CD14-positive monocyte (primary cell): Measurements from ENCODE around the gene DGKB. TPM values are rescaled to one million over a fixed set of nuclear protein-coding genes. Genes with fewer than 3 reads are reported as not detected.

Source experiments
- DNase-seq, 3 donors: peaks; one replicate each; pipeline ENCODE4 v3.0.0-alpha.2; 2011 to 2022
- H2AFZ ChIP-seq: 2 replicates; pipeline ENCODE4 v1.6.0; 2012; ENCODE audit warnings: mild to moderate bottlenecking, low read depth, low read length, inconsistent platforms; ENCODE audit not compliant: insufficient read depth, poor library complexity, severe bottlenecking
- H3K27ac ChIP-seq, 2 donors: 1 replicate in 1 of 2; 2 replicates in 1 of 2; pipeline ENCODE4 v1.5.1; 2012 to 2013; ENCODE audit warnings: low read length in 2 of 2, control low read depth in 1 of 2, inconsistent platforms in 1 of 2, low read depth in 1 of 2, mild to moderate bottlenecking in 1 of 2
- H3K27me3 ChIP-seq, 2 donors: one replicate each; pipeline versions ENCODE4 v1.6.0 to v1.6.1; 2011 to 2013; ENCODE audit warnings: low read length in 2 of 2; ENCODE audit not compliant: control insufficient read depth in 2 of 2, insufficient read depth in 2 of 2
- H3K36me3 ChIP-seq, 2 donors: replicated peaks in 1 of 2; 1 replicate in 1 of 2; 2 replicates in 1 of 2; pipeline versions ENCODE4 v1.5.1 to v1.6.1; 2012 to 2013; ENCODE audit warnings: low read length in 2 of 2, control low read depth in 1 of 2, inconsistent platforms in 1 of 2, mild to moderate bottlenecking in 1 of 2; ENCODE audit not compliant: insufficient read depth in 2 of 2, control insufficient read depth in 1 of 2
- H3K4me1 ChIP-seq, 2 donors: 1 replicate in 1 of 2; 2 replicates in 1 of 2; pipeline versions ENCODE4 v1.5.1 to v1.6.1; 2012 to 2013; ENCODE audit warnings: low read length in 2 of 2, control low read depth in 1 of 2, inconsistent platforms in 1 of 2, mild to moderate bottlenecking in 1 of 2, moderate library complexity in 1 of 2; ENCODE audit not compliant: insufficient read depth in 2 of 2, control insufficient read depth in 1 of 2
- H3K4me2 ChIP-seq: replicated peaks from 2 replicates; pipeline ENCODE3; 2012; ENCODE audit warnings: low read length, moderate library complexity, mild to moderate bottlenecking; ENCODE audit not compliant: poor library complexity, severe bottlenecking; ENCODE audit errors: extremely low read depth
- H3K4me3 ChIP-seq, 3 experiments: fragments of 200-600 bp in 1 of 3; sonication (generic) in 1 of 3; replicated peaks in 1 of 3; 1 replicate in 2 of 3; 2 replicates in 1 of 3; pipeline ENCODE4 v1.5.1; 2011 to 2013; ENCODE audit warnings: low read length in 3 of 3, mild to moderate bottlenecking in 3 of 3, control low read depth in 2 of 3, low read depth in 2 of 3, inconsistent platforms in 1 of 3, moderate library complexity in 1 of 3
- H3K79me2 ChIP-seq: 2 replicates; pipeline ENCODE4 v1.6.0; 2012; ENCODE audit warnings: mild to moderate bottlenecking, control low read depth, inconsistent platforms, low read length, moderate library complexity; ENCODE audit not compliant: insufficient read depth
- H3K9ac ChIP-seq: 2 replicates; pipeline ENCODE4 v1.6.0; 2017; ENCODE audit warnings: low read length, mild to moderate bottlenecking; ENCODE audit not compliant: insufficient read depth, poor library complexity, severe bottlenecking
- H3K9me3 ChIP-seq, 2 donors: replicated peaks in 1 of 2; 1 replicate in 1 of 2; 2 replicates in 1 of 2; pipeline versions ENCODE4 v1.5.1 to v1.6.1; 2012 to 2013; ENCODE audit warnings: low read length in 2 of 2, control low read depth in 1 of 2; ENCODE audit not compliant: control insufficient read depth in 1 of 2, insufficient read depth in 1 of 2
- H4K20me1 ChIP-seq: 2 replicates; pipeline ENCODE4 v1.6.0; 2012; ENCODE audit warnings: mild to moderate bottlenecking, low read length, control low read depth, moderate library complexity; ENCODE audit not compliant: insufficient read depth
- H3K27ac Mint-ChIP-seq, 7 donors: one replicate each; pipeline ENCODE4 v1.8.0; 2020; ENCODE audit warnings: mild to moderate bottlenecking in 7 of 7, mixed read lengths in 7 of 7, moderate library complexity in 6 of 7, inconsistent platforms in 2 of 7
- H3K27me3 Mint-ChIP-seq, 3 donors: one replicate each; pipeline ENCODE4 v1.8.0; 2021 to 2022; ENCODE audit warnings: low read depth in 3 of 3, mild to moderate bottlenecking in 3 of 3, mixed read lengths in 3 of 3, moderate library complexity in 3 of 3, inconsistent platforms in 1 of 3
- H3K36me3 Mint-ChIP-seq, 2 donors: one replicate each; pipeline ENCODE4 v1.8.0; 2020; ENCODE audit warnings: mixed read lengths in 2 of 2, inconsistent platforms in 1 of 2, mild to moderate bottlenecking in 1 of 2
- H3K4me1 Mint-ChIP-seq: one replicate; pipeline ENCODE4 v1.8.0; 2020; ENCODE audit warnings: mild to moderate bottlenecking, mixed read lengths
- H3K4me3 Mint-ChIP-seq, 2 donors: one replicate each; pipeline ENCODE4 v1.8.0; 2020; ENCODE audit warnings: mild to moderate bottlenecking in 2 of 2, mixed read lengths in 2 of 2, moderate library complexity in 1 of 2
- H3K9me3 Mint-ChIP-seq, 7 donors: one replicate each; pipeline ENCODE4 v1.8.0; 2020 to 2022; ENCODE audit warnings: mixed read lengths in 7 of 7, mild to moderate bottlenecking in 6 of 7, moderate library complexity in 6 of 7, inconsistent platforms in 2 of 7
- WGBS: methylation state at CpG from one replicate; pipeline ENCODE4 v1.1.5; 2013; ENCODE audit warnings: missing lambda C conversion rate; ENCODE audit not compliant: insufficient coverage; 5-methylcytosine and 5-hydroxymethylcytosine counted together
- intact Hi-C, 2 donors: fragments of 100-400 bp; cut with micrococcal nuclease; formaldehyde crosslinking; loops; one replicate each; pipeline versions ENCODE4 v1.15.0 to v1.15.1; 2023
- polyA plus RNA-seq, 3 donors: library from polyadenylated mRNA; depleted of rRNA in 1 of 3; unstranded in 2 of 3; stranded (reverse) in 1 of 3; fragments of 300-500 nt in 2 of 3; fragments of >200 nt in 1 of 3; fragmentation: Illumina TruSeq in 2 of 3; gene quantifications; 1 replicate in 2 of 3; 2 replicates in 1 of 3; pipeline ENCODE4 v1.2.3, GENCODE V29; 2012 to 2021
- TF ChIP-seq, protein P1 (sequence below): fragments of 200-600 bp; IDR thresholded peaks from one replicate; pipeline ENCODE4 v1.8.0; 2022; ENCODE audit warnings: antibody characterized with exemption, mild to moderate bottlenecking

DGKB gene
- polyA plus RNA-seq, 3 donors = not detected

DNA sequence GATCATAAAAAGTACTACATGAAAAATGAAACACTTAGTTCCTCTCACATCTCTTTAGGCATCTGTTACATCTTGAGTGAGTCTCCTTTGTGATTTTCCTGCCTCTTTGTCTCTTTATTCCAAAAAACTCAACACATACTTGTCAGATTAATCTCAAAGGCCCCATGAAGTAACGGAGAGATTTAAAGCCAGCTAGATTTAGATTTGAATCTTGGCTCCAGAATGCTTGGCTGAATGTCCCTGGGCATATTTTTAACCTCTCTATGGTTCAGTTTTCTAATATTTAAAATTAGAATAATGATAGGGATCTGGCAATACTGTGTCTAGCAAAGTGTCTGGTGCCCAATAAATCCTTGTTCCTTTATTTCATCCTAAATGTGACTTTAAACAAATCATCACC is 140.0 kb downstream of the DGKB start:
- Mint-ChIP-seq H3K4me3 (no peak overlapping the region), H3K36me3 (no peaks in the 10 kb centered on the region), H3K4me1 (no peaks in the 10 kb centered on the region), H3K27ac (no peak overlapping the region), H3K9me3 (peaks cover 0 to 5% (median 2%) of the 10 kb centered on the region in 7 donors), H3K27me3 (no peaks in the 10 kb centered on the region)
- Histone ChIP-seq H3K9me3 (peaks cover 2 to 8% of the 10 kb centered on the region in 2 donors), H3K4me2 (no peak overlapping the region), H3K4me3 (no peak overlapping the region), H3K79me2 (no peaks in the 10 kb centered on the region), H3K9ac (no peak overlapping the region), H4K20me1 (no peaks in the 10 kb centered on the region), H3K27me3 (no peaks in the 10 kb centered on the region), H2AFZ (no peak overlapping the region), H3K4me1 (no peaks in the 10 kb centered on the region), H3K27ac (no peak overlapping the region), H3K36me3 (no peaks in the 10 kb centered on the region)
- no CpG with 5 or more reads among the region's 1 CpG for WGBS
- intact Hi-C loops = no loop called here
- TF ChIP-seq, protein P1, sequence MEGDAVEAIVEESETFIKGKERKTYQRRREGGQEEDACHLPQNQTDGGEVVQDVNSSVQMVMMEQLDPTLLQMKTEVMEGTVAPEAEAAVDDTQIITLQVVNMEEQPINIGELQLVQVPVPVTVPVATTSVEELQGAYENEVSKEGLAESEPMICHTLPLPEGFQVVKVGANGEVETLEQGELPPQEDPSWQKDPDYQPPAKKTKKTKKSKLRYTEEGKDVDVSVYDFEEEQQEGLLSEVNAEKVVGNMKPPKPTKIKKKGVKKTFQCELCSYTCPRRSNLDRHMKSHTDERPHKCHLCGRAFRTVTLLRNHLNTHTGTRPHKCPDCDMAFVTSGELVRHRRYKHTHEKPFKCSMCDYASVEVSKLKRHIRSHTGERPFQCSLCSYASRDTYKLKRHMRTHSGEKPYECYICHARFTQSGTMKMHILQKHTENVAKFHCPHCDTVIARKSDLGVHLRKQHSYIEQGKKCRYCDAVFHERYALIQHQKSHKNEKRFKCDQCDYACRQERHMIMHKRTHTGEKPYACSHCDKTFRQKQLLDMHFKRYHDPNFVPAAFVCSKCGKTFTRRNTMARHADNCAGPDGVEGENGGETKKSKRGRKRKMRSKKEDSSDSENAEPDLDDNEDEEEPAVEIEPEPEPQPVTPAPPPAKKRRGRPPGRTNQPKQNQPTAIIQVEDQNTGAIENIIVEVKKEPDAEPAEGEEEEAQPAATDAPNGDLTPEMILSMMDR = no peak
- DNase-seq = no peak

DNA sequence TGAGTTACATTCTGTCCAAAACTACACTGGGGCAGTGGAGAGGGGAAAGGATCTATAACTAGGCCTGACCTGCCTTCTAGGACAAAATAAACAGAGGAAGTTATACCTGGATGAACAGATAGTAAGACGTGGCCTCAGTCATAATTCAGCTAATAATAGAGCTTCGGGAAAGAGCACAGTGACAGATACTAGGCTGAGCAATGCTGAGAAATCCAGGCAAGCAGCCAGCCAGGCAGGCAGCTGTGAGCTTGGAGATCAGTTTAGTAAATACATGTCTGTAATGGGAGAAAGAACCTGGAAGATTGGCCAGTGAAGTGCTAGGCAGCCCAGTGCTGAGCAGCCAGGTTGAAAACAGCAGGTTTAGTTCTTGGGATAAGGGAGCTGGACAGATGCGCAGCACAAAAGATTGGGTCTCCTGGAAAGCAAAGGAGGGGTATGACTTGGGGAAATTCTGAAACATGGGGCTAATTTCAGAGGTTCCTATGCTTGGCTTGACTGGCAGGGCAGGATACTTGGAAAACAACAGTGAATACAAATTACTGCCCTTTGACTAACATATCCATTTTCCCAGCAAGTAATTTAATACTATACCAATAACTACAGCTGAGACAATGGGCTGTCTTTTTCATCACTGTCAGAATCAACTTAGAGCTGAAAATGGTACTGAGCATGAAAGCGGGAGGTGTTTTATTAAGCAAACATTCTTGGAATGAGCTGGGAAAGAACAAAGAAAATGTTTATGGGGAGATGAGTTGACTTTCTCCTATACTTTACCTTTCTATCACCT is 140.8 kb downstream of the DGKB start:
- no peaks in the 10 kb centered on the region for H3K79me2 ChIP-seq
- H3K9me3 Mint-ChIP-seq = peaks cover 0 to 5% (median 2%) of the 10 kb centered on the region in 7 donors
- no peak overlapping the region for H3K27ac Mint-ChIP-seq
- no peaks in the 10 kb centered on the region for H3K4me1 Mint-ChIP-seq
- no peaks in the 10 kb centered on the region for H3K4me1 ChIP-seq
- H3K27me3 Mint-ChIP-seq = no peaks in the 10 kb centered on the region
- 79% methylated on average over 2 of the region's 4 CpGs for WGBS
- H4K20me1 ChIP-seq = no peaks in the 10 kb centered on the region
- H2AFZ ChIP-seq = no peak overlapping the region
- no peak for DNase-seq
- H3K36me3 Mint-ChIP-seq = no peaks in the 10 kb centered on the region
- TF ChIP-seq, protein P1 = no peak
- H3K27ac ChIP-seq = no peak overlapping the region
- H3K9ac ChIP-seq = no peak overlapping the region
- H3K4me3 ChIP-seq = no peak overlapping the region
- no peaks in the 10 kb centered on the region for H3K27me3 ChIP-seq
- no peaks in the 10 kb centered on the region for H3K36me3 ChIP-seq
- peaks cover 2 to 8% of the 10 kb centered on the region in 2 donors for H3K9me3 ChIP-seq
- H3K4me2 ChIP-seq = no peak overlapping the region
- intact Hi-C loops = no loop called here
- H3K4me3 Mint-ChIP-seq = no peak overlapping the region
